K562 (cell line): ENCODE results near the gene MYO1D. TPM values are rescaled to one million over a fixed set of nuclear protein-coding genes. Genes with fewer than 3 reads are reported as not detected.

Source experiments
- ARID1B ChIP-seq: fragments of 450-650 bp; IDR thresholded peaks from 2 replicates; pipeline ENCODE4 v1.6.1; 2016; ENCODE audit warnings: antibody characterized with exemption, mild to moderate bottlenecking, inconsistent platforms
- ARID3A ChIP-seq: IDR thresholded peaks from 2 replicates; pipeline ENCODE4 v1.6.1; 2012; ENCODE audit warnings: low read depth, low read length, improper control_type of control experiment, borderline replicate concordance
- CTBP1 ChIP-seq: fragments of 450-650 bp; IDR thresholded peaks from 2 replicates; pipeline ENCODE4 v1.6.1; 2016; ENCODE audit warnings: borderline replicate concordance
- DIDO1 ChIP-seq: fragments of 450-650 bp; IDR thresholded peaks from 2 replicates; pipeline ENCODE4 v1.6.1; 2016; ENCODE audit warnings: low read depth, missing biosample characterization, missing genetic modification characterization
- DPF2 ChIP-seq: fragments of 450-650 bp; IDR thresholded peaks from 2 replicates; pipeline ENCODE4 v1.6.1; 2016
- ELF1 ChIP-seq: fragments of 200-800 bp; sonication (Bioruptor generic); IDR thresholded peaks from 2 replicates; pipeline ENCODE4 v1.6.1; 2016; ENCODE audit warnings: missing genetic modification characterization, missing compliant biosample characterization
- GATAD2A ChIP-seq: fragments of 450-650 bp; IDR thresholded peaks from 2 replicates; pipeline ENCODE4 v1.6.1; 2017
- HDAC1 ChIP-seq, 2 experiments: fragments of 450-650 bp; IDR thresholded peaks; 2 replicates each; pipeline ENCODE4 v1.6.1; 2016 to 2017; ENCODE audit warnings: inconsistent platforms in 1 of 2, mild to moderate bottlenecking in 1 of 2, moderate library complexity in 1 of 2
- JUND ChIP-seq, 2 experiments: IDR thresholded peaks; 2 replicates in 1 of 2; 3 replicates in 1 of 2; pipeline ENCODE4 v1.6.1; 2011; ENCODE audit warnings: borderline replicate concordance in 2 of 2, low read depth in 2 of 2, low read length in 2 of 2, improper control_type of control experiment in 1 of 2, missing biosample characterization in 1 of 2, missing genetic modification characterization in 1 of 2, missing genetic modification reagents in 1 of 2
- KDM1A ChIP-seq, 2 experiments: fragments of 450-650 bp; IDR thresholded peaks; 2 replicates each; pipeline ENCODE4 v1.6.1; 2016; ENCODE audit warnings: mild to moderate bottlenecking in 2 of 2
- LEF1 ChIP-seq: fragments of 450-650 bp; IDR thresholded peaks from 2 replicates; pipeline ENCODE4 v1.6.1; 2016; ENCODE audit warnings: mild to moderate bottlenecking
- MCM7 ChIP-seq, 2 experiments: fragments of 450-650 bp; IDR thresholded peaks; 2 replicates each; pipeline ENCODE4 v1.6.1; 2016 to 2018
- MTA3 ChIP-seq: fragments of 450-650 bp; formaldehyde crosslinking; IDR thresholded peaks from 2 replicates; pipeline ENCODE4 v1.6.1; 2017; ENCODE audit warnings: mild to moderate bottlenecking, borderline replicate concordance
- POLR2A ChIP-seq: fragments of 450-650 bp; conservative IDR thresholded peaks from 2 replicates; pipeline ENCODE4 v1.6.1; 2016
- SMAD4 ChIP-seq: fragments of 250-450 bp; sonication (Bioruptor Pico); conservative IDR thresholded peaks from 2 replicates; pipeline ENCODE4 v1.8.0; 2021; ENCODE audit warnings: inconsistent platforms, mild to moderate bottlenecking, moderate library complexity
- TBL1XR1 ChIP-seq, 2 experiments: IDR thresholded peaks; 2 replicates each; pipeline ENCODE4 v1.6.1; 2012; ENCODE audit warnings: improper control_type of control experiment in 2 of 2, low read length in 2 of 2, mild to moderate bottlenecking in 1 of 2
- TRIM28 ChIP-seq: fragments of 450-650 bp; IDR thresholded peaks from 2 replicates; pipeline ENCODE4 v1.6.1; 2017
- ZBTB11 ChIP-seq, 3 experiments: fragments of 200-800 bp in 1 of 3; fragments of 250-450 bp in 1 of 3; fragments of 450-650 bp in 1 of 3; sonication (Bioruptor Pico) in 1 of 3; sonication (Bioruptor generic) in 1 of 3; formaldehyde crosslinking in 1 of 3; IDR thresholded peaks; 2 replicates each; pipeline versions ENCODE4 v1.6.1 to v1.8.0; 2016 to 2022; ENCODE audit warnings: mild to moderate bottlenecking in 2 of 3, missing genetic modification characterization in 2 of 3, missing compliant biosample characterization in 1 of 3, moderate library complexity in 1 of 3
- ZBTB9 ChIP-seq: fragments of 450-650 bp; formaldehyde crosslinking; IDR thresholded peaks from 2 replicates; pipeline ENCODE4 v1.4.0; 2020; ENCODE audit warnings: mild to moderate bottlenecking, moderate library complexity
- ZFPM2 ChIP-seq: fragments of 250-450 bp; sonication (Bioruptor Pico); IDR thresholded peaks from 2 replicates; pipeline ENCODE4 v1.5.1; 2022; ENCODE audit warnings: mild to moderate bottlenecking
- ZNF140 ChIP-seq: fragments of 250-450 bp; sonication (Bioruptor Pico); IDR thresholded peaks from 2 replicates; pipeline ENCODE4 v1.8.0; 2021; ENCODE audit warnings: moderate library complexity, mild to moderate bottlenecking, inconsistent platforms
- ZNF175 ChIP-seq: fragments of 200-800 bp; sonication (Bioruptor generic); IDR thresholded peaks from 2 replicates; pipeline ENCODE4 v1.6.1; 2016; ENCODE audit warnings: low read depth, mild to moderate bottlenecking, missing genetic modification characterization, missing compliant biosample characterization
- ZNF274 ChIP-seq: IDR thresholded peaks from 2 replicates; pipeline ENCODE4 v1.6.1; 2011; ENCODE audit warnings: low read depth, mild to moderate bottlenecking, low read length, moderate library complexity, borderline replicate concordance
- ZNF766 ChIP-seq: fragments of 200-800 bp; sonication (Bioruptor generic); conservative IDR thresholded peaks from 2 replicates; pipeline ENCODE4 v1.6.1; 2016; ENCODE audit warnings: missing genetic modification characterization, missing compliant biosample characterization
- ZNF77 ChIP-seq: fragments of 250-450 bp; sonication (Bioruptor Pico); IDR thresholded peaks from 2 replicates; pipeline ENCODE4 v1.5.0; 2020
- polyA plus RNA-seq, 8 experiments: library from polyadenylated mRNA; depleted of rRNA in 4 of 8; stranded (reverse) in 5 of 8; unstranded in 3 of 8; fragments of >200 nt; fragmentation: Nextera tagmentation in 2 of 8; fragmentation: Illumina TruSeq in 1 of 8; extraction: Ambion mirVana in 2 of 8; extraction: Trizol in 1 of 8; gene quantifications; 2 replicates each; pipeline versions ENCODE4 v1.2.1 to v1.2.3, GENCODE V29; 2011 to 2014; ENCODE audit warnings: inconsistent platforms in 1 of 8, missing spikeins in 1 of 8
- total RNA-seq, 7 experiments: library from RNA; depleted of rRNA in 6 of 7; stranded (reverse); fragments of >200 nt in 6 of 7; fragmentation: Illumina TruSeq in 2 of 7; extraction: Trizol in 2 of 7; gene quantifications; 2 replicates each; pipeline versions ENCODE4 v1.2.1 to v1.2.3, GENCODE V29; 2011 to 2021; ENCODE audit warnings: low replicate concordance in 1 of 7

The MYO1D gene
- total and polyA plus RNA-seq, 9 of the 15 experiments (the other 6 are each of a cell fraction or from before 2014, with no cell fraction given) = 2.1 to 71.2 (median 45.4) TPM

- TF ChIP-seq ZNF175 (CRISPR knock-in tag) = 0 out of 2 replicates have a peak, but pooled peaks have one; percentile 35
- TF ChIP-seq MCM7 (IDR thresholded peaks at IDR 0.05) = no peak
- no peak for TF ChIP-seq POLR2A
- TF ChIP-seq HDAC1 (IDR thresholded peaks at IDR 0.05) = peak in 1 of 2 experiments; percentile 97; a peak in 2 of 4 replicates
- TF ChIP-seq ZBTB9 (CRISPR knock-in tag) = no peak
- TF ChIP-seq CTBP1 = peak; percentile 77
- TF ChIP-seq ZNF140 (CRISPR knock-in tag) = no peak
- TF ChIP-seq KDM1A (IDR thresholded peaks at IDR 0.05) = peak; percentile 98
- peak; percentile 77; the same call in 1 of the 2 replicates for TF ChIP-seq LEF1
- TF ChIP-seq ZBTB11 (CRISPR knock-in tag; IDR thresholded peaks at IDR 0.05) = peak in 1 of 3 experiments; percentile 61; a peak in 2 of 6 replicates
- TF ChIP-seq DPF2 = peak; percentile 96
- peak; percentile 91; the same call in 1 of the 2 replicates for TF ChIP-seq ARID3A
- TF ChIP-seq TBL1XR1 (IDR thresholded peaks at IDR 0.05; ENCODE audit: low read length in 2 of 2) = peak in 1 of 2 experiments; percentile 23; a peak in 1 of 4 replicates
- no peak for TF ChIP-seq ZFPM2 (CRISPR knock-in tag)
- TF ChIP-seq ZNF274 = 0 out of 2 replicates have a peak, but pooled peaks have one; percentile 28
- peak; percentile 83 for TF ChIP-seq ZNF766 (CRISPR knock-in tag)
- peak; percentile 55; the same call in 1 of the 2 replicates for TF ChIP-seq JUND (IDR thresholded peaks at IDR 0.05; ENCODE audit: borderline replicate concordance, low read depth, low read length)
- peak; percentile 71; the same call in 1 of the 3 replicates for TF ChIP-seq JUND (tag; IDR thresholded peaks at IDR 0.05; ENCODE audit: borderline replicate concordance, low read depth, low read length)
- TF ChIP-seq ARID1B = peak; percentile 94
- no peak for TF ChIP-seq ELF1 (tag)
- TF ChIP-seq SMAD4 (CRISPR knock-in tag) = peak; percentile 67
- 0 out of 2 replicates have a peak, but pooled peaks have one; percentile 18 for TF ChIP-seq TRIM28
- no peak for TF ChIP-seq DIDO1
- TF ChIP-seq MTA3 = 0 out of 2 replicates have a peak, but pooled peaks have one; percentile 43
- peak; percentile 40; the same call in 1 of the 2 replicates for TF ChIP-seq GATAD2A
- TF ChIP-seq ZNF77 = no peak
Observed at GRCh38 chr17:32819035-32819434, 57.9 kb downstream of the MYO1D start (continued).
